K562 (cell line): ENCODE data around the gene PRKCE.

Experiments used
- KLF16 ChIP-seq: IDR thresholded peaks from 2 replicates; pipeline ENCODE4 v1.6.1; 2016; ENCODE audit warnings: antibody characterized with exemption
- MAZ ChIP-seq, 2 experiments: fragments of 450-650 bp in 1 of 2; sonication (generic) in 1 of 2; formaldehyde crosslinking; IDR thresholded peaks in 1 of 2; conservative IDR thresholded peaks in 1 of 2; 2 replicates each; pipeline versions ENCODE4 v1.4.0 to v1.5.0; 2020; ENCODE audit warnings: mild to moderate bottlenecking in 1 of 2, missing genetic modification reagents in 1 of 2
- MXI1 ChIP-seq: IDR thresholded peaks from 2 replicates; pipeline ENCODE4 v1.6.1; 2011; ENCODE audit warnings: low read depth, mild to moderate bottlenecking, improper control_type of control experiment, low read length
- RFX5 ChIP-seq: IDR thresholded peaks from 2 replicates; pipeline ENCODE4 v1.6.1; 2011; ENCODE audit warnings: low read depth, mild to moderate bottlenecking, improper control_type of control experiment, low read length
- SMARCC2 ChIP-seq: fragments of 450-650 bp; IDR thresholded peaks from 2 replicates; pipeline ENCODE4 v1.6.1; 2017; ENCODE audit warnings: antibody characterized with exemption, moderate library complexity, mild to moderate bottlenecking, low read depth
- SP1 ChIP-seq: sonication (generic); formaldehyde crosslinking; IDR thresholded peaks from 2 replicates; pipeline ENCODE4 v1.8.1; 2022; ENCODE audit warnings: mild to moderate bottlenecking, missing genetic modification reagents
- ZNF24 ChIP-seq: fragments of 450-650 bp; IDR thresholded peaks from 2 replicates; pipeline ENCODE4 v1.6.1; 2016
- ZNF274 ChIP-seq: IDR thresholded peaks from 2 replicates; pipeline ENCODE4 v1.6.1; 2011; ENCODE audit warnings: low read depth, mild to moderate bottlenecking, low read length, moderate library complexity, borderline replicate concordance
- ZNF384 ChIP-seq: IDR thresholded peaks from 2 replicates; pipeline ENCODE4 v1.6.1; 2012; ENCODE audit warnings: low read depth, low read length, improper control_type of control experiment
- TF ChIP-seq, protein P1 (sequence below): fragments of 200-800 bp; sonication (Bioruptor generic); IDR thresholded peaks from 2 replicates; pipeline ENCODE4 v1.6.1; 2016; ENCODE audit warnings: missing genetic modification characterization, missing compliant biosample characterization
- TF ChIP-seq, protein P2 (sequence below): sonication (generic); formaldehyde crosslinking; IDR thresholded peaks from 2 replicates; pipeline ENCODE4 v1.8.1; 2023; ENCODE audit warnings: mild to moderate bottlenecking, missing genetic modification reagents
- TF ChIP-seq, protein P3 (sequence below), 3 experiments: IDR thresholded peaks in 2 of 3; conservative IDR thresholded peaks in 1 of 3; 2 replicates each; pipeline ENCODE4 v1.5.1; 2011 to 2012; ENCODE audit warnings: low read length in 3 of 3, mild to moderate bottlenecking in 3 of 3, control low read depth in 2 of 3, improper control_type of control experiment in 1 of 3, inconsistent platforms in 1 of 3, low read depth in 1 of 3, mixed read lengths in 1 of 3, moderate library complexity in 1 of 3; ENCODE audit not compliant: insufficient read depth in 2 of 3
- TF ChIP-seq, protein P4 (sequence below): sonication (generic); formaldehyde crosslinking; IDR thresholded peaks from 2 replicates; pipeline ENCODE4 v1.9.0; 2022; ENCODE audit warnings: mild to moderate bottlenecking, missing genetic modification reagents

- TF ChIP-seq, protein P1, sequence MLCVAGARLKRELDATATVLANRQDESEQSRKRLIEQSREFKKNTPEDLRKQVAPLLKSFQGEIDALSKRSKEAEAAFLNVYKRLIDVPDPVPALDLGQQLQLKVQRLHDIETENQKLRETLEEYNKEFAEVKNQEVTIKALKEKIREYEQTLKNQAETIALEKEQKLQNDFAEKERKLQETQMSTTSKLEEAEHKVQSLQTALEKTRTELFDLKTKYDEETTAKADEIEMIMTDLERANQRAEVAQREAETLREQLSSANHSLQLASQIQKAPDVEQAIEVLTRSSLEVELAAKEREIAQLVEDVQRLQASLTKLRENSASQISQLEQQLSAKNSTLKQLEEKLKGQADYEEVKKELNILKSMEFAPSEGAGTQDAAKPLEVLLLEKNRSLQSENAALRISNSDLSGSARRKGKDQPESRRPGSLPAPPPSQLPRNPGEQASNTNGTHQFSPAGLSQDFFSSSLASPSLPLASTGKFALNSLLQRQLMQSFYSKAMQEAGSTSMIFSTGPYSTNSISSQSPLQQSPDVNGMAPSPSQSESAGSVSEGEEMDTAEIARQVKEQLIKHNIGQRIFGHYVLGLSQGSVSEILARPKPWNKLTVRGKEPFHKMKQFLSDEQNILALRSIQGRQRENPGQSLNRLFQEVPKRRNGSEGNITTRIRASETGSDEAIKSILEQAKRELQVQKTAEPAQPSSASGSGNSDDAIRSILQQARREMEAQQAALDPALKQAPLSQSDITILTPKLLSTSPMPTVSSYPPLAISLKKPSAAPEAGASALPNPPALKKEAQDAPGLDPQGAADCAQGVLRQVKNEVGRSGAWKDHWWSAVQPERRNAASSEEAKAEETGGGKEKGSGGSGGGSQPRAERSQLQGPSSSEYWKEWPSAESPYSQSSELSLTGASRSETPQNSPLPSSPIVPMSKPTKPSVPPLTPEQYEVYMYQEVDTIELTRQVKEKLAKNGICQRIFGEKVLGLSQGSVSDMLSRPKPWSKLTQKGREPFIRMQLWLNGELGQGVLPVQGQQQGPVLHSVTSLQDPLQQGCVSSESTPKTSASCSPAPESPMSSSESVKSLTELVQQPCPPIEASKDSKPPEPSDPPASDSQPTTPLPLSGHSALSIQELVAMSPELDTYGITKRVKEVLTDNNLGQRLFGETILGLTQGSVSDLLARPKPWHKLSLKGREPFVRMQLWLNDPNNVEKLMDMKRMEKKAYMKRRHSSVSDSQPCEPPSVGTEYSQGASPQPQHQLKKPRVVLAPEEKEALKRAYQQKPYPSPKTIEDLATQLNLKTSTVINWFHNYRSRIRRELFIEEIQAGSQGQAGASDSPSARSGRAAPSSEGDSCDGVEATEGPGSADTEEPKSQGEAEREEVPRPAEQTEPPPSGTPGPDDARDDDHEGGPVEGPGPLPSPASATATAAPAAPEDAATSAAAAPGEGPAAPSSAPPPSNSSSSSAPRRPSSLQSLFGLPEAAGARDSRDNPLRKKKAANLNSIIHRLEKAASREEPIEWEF (CRISPR knock-in tag): no peak
- TF ChIP-seq SP1 (no peak), ZNF24 (no peak), ZNF274 (no peak), SMARCC2 (no peak), MAZ (CRISPR knock-in tag; conservative IDR thresholded peaks at IDR 0.05 in 1 of 2, IDR thresholded peaks at IDR 0.05 in 1 of 2) (no peak), ZNF384 (no peak), MXI1 (no peak), KLF16 (no peak), RFX5 (no peak)
- TF ChIP-seq, protein P2, sequence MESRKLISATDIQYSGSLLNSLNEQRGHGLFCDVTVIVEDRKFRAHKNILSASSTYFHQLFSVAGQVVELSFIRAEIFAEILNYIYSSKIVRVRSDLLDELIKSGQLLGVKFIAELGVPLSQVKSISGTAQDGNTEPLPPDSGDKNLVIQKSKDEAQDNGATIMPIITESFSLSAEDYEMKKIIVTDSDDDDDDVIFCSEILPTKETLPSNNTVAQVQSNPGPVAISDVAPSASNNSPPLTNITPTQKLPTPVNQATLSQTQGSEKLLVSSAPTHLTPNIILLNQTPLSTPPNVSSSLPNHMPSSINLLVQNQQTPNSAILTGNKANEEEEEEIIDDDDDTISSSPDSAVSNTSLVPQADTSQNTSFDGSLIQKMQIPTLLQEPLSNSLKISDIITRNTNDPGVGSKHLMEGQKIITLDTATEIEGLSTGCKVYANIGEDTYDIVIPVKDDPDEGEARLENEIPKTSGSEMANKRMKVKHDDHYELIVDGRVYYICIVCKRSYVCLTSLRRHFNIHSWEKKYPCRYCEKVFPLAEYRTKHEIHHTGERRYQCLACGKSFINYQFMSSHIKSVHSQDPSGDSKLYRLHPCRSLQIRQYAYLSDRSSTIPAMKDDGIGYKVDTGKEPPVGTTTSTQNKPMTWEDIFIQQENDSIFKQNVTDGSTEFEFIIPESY (CRISPR knock-in tag): no peak
- TF ChIP-seq, protein P3, sequence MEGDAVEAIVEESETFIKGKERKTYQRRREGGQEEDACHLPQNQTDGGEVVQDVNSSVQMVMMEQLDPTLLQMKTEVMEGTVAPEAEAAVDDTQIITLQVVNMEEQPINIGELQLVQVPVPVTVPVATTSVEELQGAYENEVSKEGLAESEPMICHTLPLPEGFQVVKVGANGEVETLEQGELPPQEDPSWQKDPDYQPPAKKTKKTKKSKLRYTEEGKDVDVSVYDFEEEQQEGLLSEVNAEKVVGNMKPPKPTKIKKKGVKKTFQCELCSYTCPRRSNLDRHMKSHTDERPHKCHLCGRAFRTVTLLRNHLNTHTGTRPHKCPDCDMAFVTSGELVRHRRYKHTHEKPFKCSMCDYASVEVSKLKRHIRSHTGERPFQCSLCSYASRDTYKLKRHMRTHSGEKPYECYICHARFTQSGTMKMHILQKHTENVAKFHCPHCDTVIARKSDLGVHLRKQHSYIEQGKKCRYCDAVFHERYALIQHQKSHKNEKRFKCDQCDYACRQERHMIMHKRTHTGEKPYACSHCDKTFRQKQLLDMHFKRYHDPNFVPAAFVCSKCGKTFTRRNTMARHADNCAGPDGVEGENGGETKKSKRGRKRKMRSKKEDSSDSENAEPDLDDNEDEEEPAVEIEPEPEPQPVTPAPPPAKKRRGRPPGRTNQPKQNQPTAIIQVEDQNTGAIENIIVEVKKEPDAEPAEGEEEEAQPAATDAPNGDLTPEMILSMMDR (IDR thresholded peaks at IDR 0.05 in 2 of 3, conservative IDR thresholded peaks at IDR 0.05 in 1 of 3; ENCODE audit: insufficient read depth in 2 of 3, low read depth in 1 of 3, low read length in 3 of 3): no peak
- TF ChIP-seq, protein P4, sequence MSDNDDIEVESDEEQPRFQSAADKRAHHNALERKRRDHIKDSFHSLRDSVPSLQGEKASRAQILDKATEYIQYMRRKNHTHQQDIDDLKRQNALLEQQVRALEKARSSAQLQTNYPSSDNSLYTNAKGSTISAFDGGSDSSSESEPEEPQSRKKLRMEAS (CRISPR knock-in tag): no peak
These were observed 522.3 kb downstream of the PRKCE start for GRCh38 chr2:46173636-46174250.
